ENCODE results near the gene ASB10.

Gene ASB10

DNA sequence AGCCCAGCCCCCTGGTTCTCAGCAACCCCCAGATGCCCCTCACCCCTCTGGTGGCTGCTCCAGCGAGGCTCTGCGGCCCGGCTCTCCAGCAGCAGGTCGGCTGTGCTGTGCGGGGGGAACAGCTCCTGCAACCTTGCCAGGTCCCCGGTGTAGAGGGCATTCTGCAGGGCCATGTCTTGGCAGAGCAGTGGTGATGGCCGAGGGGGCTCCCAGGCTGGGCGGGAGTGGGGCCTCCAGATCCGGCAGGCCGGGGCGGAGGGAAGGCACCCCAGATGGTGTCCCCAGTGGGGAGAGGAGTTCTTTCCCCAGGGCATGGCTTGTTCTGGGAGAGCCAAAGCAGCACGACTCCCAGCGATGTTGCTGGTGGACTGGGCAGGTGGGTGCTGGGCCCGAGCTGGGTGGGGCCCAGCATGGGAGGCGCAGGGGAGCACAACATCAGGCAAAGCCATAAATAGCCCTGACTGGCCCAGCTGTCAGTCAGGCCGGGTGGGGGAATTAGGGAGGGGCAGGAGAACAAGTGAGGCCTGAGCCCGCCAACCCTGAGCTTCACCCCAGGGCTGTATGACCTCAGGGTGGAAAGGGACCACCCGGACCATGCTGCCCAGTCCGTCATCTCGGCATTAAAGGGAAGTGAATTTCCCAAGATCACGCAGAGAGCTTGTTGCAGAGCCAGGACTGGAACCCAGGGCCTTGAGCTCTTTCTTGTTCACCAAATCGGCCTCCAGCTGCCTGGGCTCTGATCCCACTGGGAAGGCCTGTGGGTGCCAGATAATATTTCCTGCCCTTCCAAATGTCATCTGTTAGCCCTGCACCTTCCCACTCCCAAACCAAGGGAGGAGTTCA lies 580 bp upstream of the ASB10 start:
- no peak for DNase-seq (ENCODE audit: low spot score)

DNA sequence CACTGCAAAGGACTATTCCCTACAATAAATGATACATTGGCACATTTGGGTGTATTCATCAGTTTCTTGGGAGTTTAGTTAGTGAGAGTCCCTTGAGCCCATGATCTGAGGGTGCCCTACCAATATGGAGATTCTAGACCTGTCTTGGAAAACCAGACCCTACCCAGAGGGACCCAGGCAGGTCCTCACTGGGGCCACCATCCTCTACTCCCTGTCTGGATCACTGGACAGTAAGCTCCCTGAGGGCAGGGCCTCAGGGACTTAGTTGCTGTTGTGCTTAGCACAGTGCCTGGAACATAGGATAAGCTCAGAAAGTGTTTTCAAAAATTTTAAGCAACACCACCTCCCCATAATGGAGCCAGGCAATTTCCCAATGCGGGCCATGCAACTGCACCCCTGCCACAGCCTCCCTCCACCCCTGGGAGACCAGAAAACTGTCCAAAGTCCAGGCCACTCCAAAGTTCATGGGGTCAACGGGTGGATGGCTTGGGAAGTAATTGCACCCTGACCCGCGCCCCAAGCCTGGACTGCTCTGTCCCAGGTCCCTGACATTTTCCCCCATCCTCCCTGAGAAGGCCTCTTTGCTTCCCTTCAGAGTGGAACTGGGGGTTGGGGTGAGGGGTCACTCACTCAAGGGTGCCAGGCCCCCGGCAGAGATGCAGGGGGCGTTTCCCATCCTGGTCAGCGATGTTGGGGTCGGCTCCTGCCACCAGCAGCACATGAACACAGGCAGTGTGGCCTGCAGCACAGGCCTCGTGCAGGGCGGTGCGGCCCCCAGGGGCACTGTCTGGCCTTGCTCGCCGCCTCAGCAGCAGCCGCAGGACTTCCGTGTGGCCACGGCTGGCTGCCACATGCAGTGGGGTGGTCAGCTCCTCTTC lies 1.0 kb downstream of the ASB10 start:
- DNase-seq (ENCODE audit: low spot score), result no peak

DNA sequence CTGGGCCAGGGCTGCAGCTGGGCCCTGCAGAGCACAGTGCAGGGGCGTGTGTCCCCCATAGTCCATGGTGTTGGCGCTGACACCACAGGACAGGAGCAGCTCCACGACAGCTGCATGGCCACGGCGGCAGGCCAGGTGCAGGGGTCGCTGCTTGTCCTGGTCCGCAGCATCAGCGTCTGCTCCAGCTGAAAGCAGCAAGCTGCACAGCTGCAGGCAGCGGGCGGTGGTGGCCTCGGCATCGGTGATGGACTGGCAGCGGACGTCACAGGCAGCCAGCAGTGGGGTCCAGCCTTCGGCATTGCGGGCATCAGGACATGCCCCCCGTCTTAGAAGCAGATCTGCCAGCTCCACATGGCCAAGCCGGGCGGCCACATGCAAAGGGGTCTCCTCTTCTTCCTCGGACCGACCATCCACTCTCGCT lies 6.0 kb downstream of the ASB10 start:
- DNase-seq (ENCODE audit: low spot score), result no peak

DNA sequence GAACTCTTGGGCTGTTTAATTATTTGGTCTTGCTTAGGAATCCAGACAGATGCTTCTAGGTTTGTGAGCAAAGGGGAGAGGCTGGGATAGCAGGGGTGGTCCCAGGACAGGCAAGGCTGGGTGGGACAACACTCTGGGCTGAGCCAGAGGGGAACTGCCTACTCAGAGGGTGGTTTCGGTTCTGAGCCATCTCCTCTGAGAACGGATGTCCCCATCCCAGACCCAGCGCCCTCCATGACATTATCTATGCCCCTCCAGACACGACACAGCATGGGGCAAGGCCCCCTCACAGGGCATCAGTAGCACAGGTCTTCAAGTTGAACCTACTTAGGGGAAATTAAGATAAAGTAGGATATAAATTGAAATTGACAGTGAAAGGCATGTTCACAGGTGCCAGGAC lies 7.1 kb downstream of the ASB10 start:
- DNase-seq (ENCODE audit: low spot score), result no peak

DNA sequence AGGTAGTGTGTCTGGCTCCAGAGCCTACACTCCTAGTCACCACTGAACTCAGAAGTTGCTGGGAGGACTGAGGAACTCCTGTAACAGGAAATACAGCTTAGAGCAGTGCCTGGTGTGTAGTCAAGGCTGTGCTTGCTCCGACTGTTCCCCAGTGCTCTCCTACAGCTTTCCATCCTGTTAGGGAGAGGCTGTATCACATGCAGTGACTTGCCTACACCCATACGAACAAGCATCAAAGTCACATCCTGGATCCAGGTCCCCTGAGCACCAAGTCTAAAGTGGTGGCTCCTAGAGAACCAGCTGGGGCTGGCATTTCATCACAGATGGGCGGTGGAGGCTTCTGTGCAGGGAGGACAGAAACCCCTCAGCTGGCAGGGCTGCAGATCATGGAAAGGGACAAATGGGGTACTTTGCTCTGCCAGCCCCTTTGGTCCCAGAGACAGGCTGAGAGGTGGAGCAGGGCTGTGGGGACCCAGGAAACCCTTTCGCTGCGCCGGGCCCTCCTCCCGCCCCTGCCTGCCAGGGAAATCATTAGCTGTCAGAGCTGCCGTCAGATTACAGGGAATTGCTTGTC lies 7.7 kb downstream of the ASB10 start:
- DNase-seq (ENCODE audit: low spot score), result no peak

DNA sequence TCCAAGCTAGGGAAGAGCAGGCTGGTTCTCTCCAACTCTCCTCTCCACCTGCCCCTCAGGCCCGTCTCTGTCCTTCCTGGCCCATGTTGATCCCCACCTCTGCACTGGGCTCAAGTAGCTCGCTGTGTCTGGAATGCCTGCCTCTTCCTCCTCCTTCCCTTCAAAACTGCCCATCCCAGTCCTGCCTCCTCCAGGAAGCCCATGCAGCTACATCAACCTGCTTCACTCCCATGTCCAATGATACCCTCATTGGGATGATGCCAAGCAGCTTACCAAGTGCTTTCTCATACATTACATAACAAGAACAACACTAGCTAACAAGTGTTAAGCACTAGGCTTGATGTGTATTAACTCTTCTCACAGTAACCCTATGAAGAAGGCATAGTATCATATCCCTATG lies 8.2 kb downstream of the ASB10 start:
- no peak for DNase-seq (ENCODE audit: low spot score)

DNA sequence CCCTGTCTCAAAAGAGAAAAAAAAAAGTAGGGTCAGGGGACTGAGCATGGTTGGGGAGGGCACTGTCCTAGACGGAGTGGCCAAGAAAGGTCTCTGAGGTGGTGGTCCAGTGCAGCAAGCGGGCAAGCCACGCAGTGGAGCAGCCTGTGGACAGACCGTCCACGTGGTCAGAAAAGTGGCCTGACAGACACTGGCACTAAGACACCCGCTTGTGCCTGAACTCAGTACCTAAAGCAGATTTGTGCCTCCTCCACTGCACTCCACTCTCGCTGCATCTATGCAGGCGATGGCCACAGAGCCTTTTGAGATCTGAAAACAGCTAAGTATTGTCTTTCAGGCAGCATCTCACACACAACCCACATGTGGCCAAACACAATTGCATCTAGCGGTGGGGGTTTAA lies 8.8 kb downstream of the ASB10 start:
- DNase-seq (ENCODE audit: low spot score), result no peak

DNA sequence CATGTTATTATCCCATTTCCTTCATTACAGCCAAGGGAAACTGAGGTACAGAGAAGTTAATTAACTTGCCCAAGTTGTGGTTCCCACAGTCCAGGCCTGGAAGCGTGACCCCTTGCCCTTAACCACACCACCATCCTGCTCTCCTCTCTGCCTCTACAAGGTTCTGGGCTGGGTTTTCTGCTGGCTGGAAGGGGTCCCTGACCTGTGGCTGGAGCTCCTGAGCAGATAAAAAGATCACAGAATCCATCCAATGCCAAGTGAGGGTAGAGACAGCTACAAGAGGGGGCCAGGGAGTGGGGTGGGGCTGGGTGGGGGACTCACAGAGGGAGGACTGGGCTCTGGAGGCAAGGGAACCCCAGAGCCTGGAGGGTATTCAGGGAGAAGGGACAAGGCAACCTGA lies 9.7 kb downstream of the ASB10 start:
- no peak for DNase-seq (ENCODE audit: low spot score)

DNA sequence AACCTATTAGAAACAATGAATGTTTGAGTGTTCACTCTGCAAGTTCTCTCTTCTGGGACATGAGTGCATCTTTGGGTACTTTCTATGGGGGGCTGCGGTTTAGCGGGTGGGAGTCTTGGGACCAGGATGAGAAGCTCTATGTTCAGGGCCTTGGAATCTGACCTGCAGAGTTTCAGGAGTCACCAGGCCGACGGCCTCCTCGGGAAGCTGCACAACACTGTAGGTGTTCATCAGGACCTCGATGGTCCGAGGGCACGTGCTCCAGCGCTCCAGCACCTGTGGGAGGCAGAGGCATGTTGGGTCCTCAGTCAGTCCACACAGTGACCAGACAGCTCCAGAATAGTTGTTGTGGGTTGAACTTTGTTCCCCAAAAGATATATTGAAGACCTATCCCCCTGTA lies 10.6 kb downstream of the ASB10 start:
- no peak for DNase-seq (ENCODE audit: low spot score)

DNA sequence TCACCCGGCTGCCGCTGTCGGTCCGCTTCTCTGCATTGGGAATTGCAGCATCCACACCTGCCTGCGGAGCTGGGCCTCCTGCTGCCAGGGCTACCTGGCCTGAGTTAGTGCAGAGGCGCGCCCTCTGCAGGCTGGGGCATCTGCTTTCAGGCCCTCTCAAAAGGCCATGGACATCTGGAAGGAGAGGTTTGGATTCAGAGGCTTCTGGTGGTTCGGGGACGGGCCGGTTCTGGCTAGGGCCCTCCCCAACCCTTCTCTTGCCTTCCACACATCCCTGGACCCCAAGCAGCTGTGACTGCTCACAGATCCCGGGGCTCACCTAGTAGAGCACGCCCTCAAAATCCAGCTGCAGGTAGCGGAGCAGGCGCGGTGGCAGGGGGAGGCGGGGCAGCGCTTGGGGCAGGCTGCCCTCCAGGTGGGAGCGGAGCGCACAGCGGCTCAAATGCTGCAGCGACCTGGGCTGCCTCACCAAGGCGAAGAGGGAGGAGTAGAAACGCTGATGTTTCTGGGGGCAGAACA lies 11.2 kb downstream of the ASB10 start:
- DNase-seq (ENCODE audit: low spot score), result no peak

DNA sequence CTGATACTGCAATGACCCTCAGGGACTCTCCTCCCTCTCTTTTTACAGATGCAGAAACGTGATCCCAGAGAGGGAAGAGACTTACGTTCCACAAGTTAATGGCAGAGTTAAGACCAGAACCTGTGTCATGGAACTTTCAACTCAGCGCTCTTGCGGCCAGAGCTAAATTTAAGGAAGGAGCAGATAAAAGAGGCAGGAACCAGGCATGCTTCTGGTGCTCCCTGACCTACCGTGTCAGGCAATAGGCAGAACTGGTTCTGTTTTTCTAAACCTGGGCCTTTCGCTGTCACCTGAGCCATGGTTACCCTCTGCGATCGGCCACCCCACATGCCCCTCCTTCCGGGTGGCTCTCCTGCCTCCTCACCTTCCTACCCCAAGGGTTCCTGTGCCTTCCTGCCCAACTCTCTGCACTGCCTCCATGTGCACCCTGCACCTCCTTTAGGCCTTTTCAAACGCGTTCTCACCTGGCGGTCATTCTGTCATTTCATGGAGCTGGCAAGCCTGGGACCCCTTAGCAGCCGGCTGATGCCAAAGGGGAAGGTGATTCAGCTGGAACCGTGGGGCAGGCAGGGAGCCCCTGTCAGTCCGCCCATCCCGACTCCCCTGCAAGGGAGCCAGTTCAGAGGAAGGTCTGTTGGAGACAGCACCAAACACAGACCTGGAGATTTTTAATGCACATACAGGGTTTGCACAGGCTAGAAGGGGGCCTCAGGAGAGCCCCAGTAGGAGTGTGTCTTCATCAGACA lies 11.8 kb downstream of the ASB10 start:
- no peak for DNase-seq (ENCODE audit: low spot score)

DNA sequence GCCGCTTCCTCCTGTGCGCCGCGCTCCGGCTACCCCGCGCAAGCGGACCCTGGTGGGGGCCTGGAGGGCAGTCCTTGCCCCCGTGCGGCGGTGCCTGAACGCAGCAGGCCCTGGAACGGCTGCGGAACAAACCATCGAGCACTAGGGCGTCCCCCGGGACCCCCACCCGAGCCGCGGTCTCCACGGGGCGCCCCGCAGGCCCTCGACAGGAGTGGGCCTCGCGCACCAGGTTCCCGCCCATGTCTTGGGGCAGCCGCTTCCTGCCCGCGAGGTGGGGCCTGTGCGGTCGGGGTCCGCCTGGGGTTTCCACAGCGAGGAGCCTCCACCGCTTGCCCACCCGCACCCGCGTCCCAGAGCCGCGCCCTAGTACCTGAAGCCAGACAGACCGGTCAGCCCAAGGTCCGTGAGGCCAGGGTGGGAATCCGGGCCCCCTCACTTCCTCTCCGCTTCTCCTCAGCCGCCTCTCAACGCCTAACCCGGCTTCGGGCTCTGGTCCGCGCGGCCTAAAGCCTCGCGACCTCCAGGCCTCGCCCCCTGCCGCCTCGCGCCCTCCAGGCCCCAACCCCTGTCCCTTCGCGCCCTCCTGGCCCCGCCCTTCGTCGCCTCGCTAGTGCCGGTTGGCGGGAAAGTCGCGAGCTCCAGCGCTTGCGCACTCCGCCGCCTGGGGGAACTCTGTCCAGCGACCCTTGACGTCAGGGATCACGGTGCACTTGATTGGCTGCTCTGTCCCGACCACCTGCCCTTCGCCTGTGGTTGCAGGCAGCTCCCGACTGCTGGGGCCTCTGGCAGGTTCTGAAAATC lies 12.6 kb downstream of the ASB10 start:
- DNase-seq (ENCODE audit: low spot score), result no peak

DNA sequence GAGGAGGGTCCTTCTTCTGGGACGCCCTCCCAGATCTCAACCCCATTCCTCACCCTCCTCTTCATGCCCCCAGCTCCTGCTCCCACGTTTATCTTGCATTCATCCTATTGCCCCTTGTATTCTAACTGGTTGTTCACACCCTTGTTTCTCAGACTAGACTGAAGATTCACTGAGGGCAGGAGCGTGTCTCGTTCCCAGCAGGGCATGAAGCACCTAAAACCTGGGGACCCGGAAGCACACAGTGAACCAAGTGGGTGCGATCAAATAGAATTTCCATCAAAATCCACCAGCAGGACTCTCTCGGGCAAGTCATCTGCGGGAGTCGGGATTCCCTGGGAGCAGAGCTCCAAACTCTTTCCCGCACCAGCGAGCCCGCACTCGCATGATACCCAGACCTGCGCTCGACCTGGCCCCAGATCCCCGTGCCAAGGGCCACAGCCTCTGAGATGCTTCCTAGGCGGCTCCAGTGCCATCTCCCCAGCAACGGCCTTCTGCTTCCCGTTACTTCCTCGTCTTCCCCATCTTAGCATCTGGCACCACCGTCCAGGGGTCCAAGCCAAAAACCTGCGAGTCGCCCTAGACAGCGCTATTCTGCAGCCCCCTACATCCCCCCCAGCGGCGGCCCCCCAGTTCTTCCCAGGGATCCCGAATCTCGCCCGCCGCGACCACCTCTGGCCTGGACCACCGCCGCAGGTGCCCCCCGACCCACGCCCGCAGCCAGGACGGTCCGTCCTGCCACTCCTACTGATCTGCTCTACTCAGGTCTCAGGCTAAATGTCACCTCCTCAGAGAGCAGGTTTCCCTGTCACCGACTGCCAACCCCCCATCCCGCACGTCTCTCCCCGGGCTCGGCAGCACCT lies 13.4 kb downstream of the ASB10 start:
- DNase-seq (ENCODE audit: low spot score), result no peak

DNA sequence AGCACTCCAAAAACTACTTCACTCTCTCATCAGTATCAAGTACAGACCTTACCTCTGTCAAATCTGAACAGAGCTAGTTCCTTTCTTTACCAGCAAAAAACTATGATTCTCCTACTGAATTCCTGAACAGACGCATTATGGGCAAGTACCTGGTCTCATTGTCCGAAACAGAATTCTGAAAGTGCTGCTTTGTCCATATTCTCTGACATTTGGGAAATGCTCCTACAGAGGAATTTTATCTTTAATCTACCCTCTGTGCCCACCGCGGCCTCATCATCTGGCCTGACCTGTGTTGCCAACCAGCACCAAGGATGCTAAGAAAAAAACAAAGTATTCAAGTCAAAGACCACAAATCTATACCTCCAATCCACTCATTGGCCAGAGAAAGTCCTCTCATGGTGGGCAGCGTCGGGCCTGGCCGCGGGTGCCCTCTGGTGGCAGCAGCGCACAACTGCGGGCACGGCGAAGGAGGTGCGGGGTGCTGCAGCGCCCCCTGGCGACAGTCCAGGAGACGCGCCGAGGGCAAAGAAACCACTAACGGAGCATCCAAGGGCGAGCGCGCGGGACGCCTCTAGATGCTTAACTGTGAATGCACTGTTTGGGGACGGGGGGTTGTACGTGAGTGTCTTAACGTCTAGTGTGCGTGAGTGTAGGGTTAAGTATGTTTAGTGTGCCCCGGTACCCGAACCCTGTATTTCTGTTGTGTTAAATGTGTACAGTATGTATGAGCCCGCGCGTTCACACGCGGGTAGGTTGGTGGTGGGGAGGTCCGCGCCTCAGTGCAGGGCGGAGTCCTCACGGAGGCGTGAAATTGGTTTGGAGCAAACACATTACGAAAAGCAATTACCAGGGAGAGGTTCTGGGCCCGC lies 14.5 kb downstream of the ASB10 start:
- DNase-seq (ENCODE audit: low spot score), result peak; percentile 77

DNA sequence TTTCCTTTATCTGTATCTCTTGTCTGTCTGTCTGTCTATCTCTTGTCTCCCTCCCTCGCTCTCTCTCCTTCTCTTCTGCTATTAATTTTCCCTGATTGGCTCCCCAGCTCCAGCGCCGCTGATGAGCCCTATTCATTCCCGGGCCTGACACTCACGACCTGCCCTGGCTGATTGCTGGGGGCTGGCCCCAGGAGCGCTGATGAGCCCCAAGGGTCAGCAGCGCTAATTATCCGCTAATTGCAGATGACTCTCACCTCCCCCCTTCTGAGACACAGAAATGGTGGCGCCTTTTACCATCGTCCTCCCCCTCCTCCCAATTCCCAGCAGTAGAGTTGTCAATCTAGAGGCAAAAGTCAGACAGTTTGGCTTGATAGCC lies 18.3 kb downstream of the ASB10 start:
- no peak for DNase-seq (ENCODE audit: low spot score)

DNA sequence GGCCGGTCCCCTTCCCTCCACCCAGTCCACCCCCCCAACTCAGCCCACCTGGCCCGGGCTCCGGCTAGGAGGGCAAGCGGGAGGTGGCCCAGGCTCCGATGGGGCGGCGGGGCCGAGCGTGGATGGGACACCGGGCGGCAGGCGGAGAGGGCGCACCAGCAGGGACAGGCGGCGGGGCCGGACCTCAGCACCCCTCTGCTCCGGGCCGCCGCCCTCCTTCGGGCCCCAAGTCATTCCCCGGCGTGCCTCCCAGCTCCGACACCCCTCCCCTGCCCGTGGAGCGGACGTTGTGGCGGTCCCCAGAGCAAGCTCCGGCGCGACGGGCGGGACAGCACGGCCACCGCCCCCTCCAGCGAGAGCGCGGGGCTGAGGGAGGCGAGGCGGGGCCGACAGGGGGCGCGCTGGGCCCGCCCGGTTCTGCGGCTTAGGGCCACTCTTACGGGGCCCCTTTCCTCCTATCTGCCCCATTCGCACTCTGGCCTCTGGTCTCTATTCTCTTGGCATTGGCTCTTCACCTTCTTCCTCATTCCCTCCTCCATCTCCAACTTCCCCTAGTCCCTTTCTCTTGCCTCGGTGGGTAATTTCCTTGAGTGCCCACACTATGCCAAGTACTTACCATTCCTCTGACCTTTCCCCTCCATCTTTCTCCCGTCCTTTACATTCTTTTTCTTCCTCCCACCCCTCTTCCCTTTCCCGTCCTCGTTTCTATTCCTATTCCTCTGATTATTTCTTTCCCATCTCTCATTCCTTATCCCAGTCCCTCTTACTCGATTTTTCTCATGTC lies 18.9 kb downstream of the ASB10 start:
- DNase-seq (ENCODE audit: low spot score), result no peak

DNA sequence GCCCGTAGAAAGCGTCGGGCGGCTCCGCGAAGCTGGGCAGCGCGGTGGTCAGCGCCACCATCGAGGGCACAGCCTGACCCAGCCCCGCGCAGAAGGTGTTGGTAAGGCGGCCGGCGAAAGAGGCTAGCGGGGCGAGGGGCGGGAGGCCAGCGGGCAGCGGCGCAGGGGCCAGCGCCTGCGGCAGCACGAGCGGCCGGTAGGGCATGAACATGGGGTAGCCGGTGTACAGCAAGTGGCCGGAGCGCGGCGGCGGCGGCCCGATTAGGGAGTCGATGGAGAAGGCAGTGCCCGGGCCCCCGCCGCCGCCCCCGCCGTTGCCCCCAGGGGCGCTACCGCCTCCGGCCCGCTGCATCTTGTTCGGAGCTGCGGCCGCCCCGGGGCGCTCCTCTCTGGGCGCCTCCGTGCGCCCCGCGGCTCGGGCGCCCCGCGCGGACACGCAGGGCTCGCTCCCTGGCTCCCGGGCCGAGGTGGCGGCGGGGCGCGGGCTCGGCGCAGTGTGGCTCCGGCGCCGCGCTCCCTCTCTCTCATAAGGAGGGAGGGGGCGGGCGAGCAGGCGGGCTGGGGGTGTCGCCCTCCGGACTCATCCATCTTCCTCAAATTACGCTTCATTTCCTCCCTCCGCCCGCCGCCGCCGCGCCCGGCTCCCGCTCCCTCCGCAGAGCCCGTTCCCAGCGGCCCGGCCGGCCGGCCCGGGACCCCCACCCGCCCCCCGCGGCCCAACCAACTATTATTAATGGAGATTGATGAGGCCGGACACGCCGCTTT lies 19.7 kb downstream of the ASB10 start, which contains the start of gene GBX1:
TSS of gene GBX1 (minus strand) at position 498 of the 765 bp plus-strand sequence. CDS start at position 352, 146 bp downstream.
- no peak for DNase-seq (ENCODE audit: low spot score)
